Left cardiac atrium (tissue), 4 donors: ENCODE measurements around the gene TCF15. TPM values are rescaled to one million over a fixed set of nuclear protein-coding genes. Genes with fewer than 3 reads are reported as not detected.
"Not testable (repeated sequence)": the region's sequence is repeated elsewhere in the genome, so short reads cannot be mapped to it uniquely, and the experiment has no call there.

Experiments
- ATAC-seq, 2 donors: fragments of 200-7000 bp; cut with Tn5 transposase; one replicate each; pipeline ENCODE4 v1.9.1; 2020; ENCODE audit warnings: mild to moderate bottlenecking in 2 of 2, moderate library complexity in 2 of 2
- DNase-seq: peaks from one replicate; pipeline ENCODE4 v3.0.0-alpha.2; 2020
- intact Hi-C, 2 donors: fragments of 100-400 bp; cut with DNase I; formaldehyde crosslinking; loops; one replicate each; pipeline versions ENCODE4 v1.14.1 to v1.15.1; 2022 to 2023
- total RNA-seq, 2 donors: library from RNA; stranded (reverse); fragmentation: NEBNext Ultra II Directional; extraction: Animal tissue kit (Norgen Biotek cat#: 25700); gene quantifications; one replicate each; pipeline ENCODE4 v1.2.1, GENCODE V29; 2021
- donor health status: DM: no; HTN: yes; CAD: no.
- donor health status: DM: no; HTN: yes; CAD: no; lungs with severe emphysema.
- donor health status: DM: yes; HTN: yes; CAD: no.
- donor health status: Dilated cardiomyopathy.

The TCF15 gene
- total RNA-seq, 2 donors from 2014 or later, result 7.3 to 10.3 TPM

DNA sequence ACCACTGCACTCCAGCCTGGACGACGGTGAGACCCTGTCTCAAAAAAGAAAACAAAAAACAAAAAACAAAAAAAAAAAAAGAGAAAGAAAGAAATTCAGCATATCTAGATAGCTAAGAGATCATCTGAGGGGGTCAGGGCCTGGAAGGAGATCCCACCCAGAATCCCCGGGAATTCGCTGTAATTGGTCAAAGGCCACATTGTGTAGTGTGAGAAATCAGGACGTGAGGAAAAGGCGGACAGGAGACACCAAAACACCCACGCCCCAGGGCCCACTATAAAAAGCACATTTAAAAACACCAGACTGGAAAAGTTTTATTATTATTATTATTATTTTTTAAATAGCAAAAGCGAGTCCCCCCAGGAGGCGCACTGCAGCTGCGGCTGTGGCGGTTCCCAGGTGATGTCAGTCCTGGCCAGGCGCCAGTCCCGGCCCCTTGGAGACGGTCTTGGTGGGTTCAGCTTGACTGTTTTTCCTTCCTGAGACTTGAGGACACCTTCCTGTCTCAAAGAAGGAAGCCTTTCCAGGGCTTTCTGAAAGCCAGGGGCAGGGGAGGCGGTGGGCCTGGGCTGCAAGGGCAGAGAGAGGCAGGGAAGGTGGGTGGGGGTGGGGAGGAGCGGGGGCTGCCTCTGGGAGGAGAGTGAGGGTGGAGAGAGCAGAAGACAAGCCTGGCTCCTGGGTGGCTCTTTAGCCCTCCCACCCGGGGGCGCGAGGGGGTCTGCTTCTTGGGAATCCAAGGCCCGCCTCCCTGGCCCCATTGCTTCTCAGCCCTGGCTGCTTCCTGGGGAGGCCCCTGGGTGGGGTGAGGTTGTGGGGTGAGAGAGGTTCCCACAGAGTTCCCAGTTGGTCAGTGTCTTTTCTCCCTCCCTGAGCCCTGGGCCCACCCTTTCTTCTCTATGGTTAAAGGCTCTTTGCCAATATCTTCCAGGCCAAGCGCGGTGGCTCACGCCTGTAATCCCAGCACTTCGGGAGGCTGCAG, 14.5 kb downstream of the TCF15 start:
- DNase-seq (peak; percentile 61), ATAC-seq (peak; percentile 30 to 63)
- intact Hi-C loops, result no loop called here

DNA sequence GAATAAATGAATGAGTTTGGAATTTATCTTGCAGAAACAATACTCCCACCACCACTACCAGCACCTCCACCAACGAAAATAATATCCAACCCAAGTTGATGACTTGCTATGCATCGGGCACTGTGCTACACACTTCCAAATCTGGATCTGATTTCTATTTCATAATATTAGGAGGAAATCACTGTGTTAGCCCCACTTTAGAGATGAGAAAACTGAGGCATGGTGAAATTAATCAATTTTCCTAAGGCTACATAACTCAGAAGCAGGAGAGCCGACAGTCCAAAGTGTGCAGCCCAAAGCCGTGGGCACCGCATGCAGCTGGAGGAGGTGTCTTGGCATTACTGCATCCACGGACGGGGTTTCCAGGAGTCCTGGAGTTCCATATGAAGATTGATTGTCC, 17.6 kb downstream of the TCF15 start:
- intact Hi-C loops, result no loop called here
- ATAC-seq, result no peak

DNA sequence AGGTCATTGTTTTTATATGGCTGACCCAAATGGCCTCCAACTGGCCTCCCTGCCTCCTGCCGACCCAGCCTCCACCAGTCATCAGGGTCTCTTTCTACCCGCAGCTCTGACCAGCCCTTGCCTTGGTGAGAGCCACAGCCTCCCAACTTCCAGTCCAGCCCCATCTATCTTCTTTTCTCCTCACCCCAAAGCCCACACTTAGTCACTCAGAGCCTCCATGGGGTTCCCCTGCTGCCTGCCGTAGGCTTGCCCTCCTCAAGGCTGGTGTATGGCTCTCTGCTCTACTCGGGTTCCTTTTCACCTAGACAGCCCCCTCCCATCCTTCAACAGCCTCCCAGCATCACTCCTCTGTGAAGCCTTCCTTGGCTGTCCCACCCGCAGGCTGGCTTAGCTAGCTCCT, 18.2 kb downstream of the TCF15 start:
- intact Hi-C loops, result no loop called here
- DNase-seq, result no peak
- no peak for ATAC-seq

More for the DNA sequence above, 17.6 kb downstream of the TCF15 start:
- DNase-seq, result no peak

DNA sequence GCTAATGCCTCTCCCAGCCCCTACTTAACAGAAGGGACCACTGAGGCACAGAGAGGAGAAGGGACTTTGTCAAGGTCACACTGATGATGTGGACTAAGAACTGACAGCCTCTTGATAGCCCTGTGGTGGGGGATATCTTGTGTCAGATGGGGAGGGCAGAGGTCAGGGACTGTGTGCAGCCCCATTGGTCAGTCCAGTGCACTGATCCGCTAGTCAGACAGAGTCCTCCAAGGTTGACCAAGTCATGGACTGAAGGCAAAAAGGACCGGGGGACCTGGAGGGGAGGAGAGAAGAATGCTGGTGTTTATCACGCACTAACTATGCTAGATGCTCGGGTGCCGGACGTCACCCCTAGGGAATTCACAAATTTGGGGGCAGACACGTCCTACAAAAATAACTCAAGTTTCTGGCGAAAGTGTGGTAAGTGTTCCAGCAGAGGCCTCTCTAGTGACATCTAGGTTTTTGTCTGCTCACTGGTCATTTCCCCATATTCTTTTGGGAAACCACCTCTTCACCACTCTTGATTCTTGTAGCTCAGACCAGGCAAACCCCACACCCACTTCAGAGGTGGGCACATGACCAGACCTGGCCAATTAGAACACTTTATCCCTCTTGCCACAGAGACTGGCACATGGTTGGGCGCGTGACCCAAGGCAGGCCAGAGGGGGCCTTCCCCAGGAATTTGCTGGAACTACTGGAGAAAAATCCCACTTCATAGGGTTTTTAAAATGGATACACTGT, 21.0 kb downstream of the TCF15 start:
- DNase-seq, result no peak
- no peak for ATAC-seq
- intact Hi-C loops, result no loop called here

DNA sequence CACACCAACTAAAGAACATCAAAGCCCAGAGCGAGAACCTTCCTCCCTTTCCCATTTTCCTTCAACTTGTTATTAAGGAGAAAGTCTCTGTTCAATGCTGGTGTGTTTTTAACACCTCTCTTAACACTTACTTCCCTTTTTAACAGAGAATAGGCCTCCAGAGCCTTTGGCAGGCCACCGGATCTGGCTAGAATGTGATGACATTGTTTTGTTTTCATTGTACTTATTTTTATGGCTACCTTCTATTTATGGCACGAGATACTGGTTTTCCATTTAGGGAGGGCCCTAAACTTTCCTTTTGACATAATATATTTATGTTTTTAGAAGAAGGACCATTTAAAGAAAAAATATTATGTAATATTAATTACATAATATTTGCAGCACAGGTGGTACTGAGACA, 21.6 kb downstream of the TCF15 start:
- intact Hi-C loops, result no loop called here
- DNase-seq (no peak), ATAC-seq (no peak)

DNA sequence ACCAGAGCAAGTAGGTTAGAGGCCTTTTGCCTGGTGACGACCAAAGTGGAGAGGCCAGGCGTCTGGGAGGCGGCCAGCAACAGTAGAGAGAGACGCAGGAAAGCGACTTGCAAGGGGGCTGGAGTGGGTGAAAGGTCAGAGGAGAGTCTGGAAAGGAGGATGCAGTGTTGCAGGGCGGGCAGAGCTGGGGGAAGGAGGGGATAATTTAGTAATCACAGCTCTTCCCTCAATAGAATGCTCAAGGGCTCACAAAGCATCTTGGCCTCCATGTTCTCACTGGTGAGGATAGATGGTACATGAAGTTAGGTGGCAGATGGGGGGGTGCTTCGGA, 25.2 kb downstream of the TCF15 start:
- intact Hi-C loops, result no loop called here
- ATAC-seq (no peak), DNase-seq (no peak)

DNA sequence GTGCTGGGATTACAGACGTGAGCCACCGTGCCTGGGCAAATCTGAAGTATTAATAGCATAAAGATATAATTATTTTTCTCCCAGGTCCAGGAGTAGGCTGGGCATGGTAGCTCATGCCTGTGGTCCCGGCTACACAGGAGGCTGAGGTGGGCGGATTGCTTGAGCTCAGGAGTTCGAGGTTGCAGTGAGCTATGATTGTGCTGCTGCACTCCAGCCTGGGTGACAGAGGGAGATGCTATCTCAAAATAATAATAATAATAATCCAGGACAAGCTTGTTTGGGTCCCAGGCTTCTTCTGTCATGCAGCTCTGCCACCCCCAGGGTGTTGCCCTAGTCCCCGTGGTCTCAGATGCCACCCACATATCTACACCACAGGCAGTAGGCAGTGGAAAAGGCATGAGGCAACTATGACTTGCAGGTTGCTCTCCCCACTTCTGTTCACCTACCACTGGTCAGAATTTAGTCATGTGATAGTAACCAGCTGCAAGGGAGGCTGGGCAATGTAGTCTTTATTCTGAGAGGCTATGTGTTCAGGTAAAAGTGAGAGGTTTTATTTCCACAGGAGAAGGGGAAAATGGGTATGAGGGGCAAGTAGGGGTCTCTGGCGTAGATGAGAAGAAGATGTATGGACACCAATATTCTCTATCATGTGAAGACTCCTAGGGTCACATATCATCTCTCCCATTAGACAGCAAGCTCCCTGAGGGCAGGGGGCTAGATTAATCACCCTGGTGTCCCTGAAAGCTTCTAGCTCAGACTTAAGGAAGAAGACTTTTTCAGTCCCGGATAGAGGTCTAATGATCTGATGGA, 25.7 kb downstream of the TCF15 start:
- ATAC-seq (no peak), DNase-seq (no peak)
- intact Hi-C loops, result no loop called here

DNA sequence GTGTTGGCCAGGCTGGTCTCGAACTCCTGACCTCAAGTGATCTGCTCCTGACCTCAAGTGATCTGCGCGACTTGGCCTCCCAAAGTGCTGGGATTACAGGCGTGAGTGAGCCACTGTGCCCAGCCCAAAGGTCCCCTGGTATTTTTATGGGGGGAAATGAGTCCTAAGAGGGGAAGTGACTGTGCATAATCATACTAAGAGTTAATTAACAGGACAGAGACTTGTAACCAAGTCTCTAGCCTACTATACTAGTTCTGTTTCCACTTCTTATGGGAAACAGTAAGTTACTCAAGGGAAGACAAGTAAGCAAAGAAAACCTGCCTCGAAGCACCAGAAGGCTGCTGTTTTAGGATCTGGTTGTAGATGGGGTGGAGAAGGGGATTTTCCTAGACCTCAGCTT, 27.9 kb downstream of the TCF15 start:
- intact Hi-C loops, result no loop called here
- no peak for DNase-seq
- ATAC-seq, result no peak

DNA sequence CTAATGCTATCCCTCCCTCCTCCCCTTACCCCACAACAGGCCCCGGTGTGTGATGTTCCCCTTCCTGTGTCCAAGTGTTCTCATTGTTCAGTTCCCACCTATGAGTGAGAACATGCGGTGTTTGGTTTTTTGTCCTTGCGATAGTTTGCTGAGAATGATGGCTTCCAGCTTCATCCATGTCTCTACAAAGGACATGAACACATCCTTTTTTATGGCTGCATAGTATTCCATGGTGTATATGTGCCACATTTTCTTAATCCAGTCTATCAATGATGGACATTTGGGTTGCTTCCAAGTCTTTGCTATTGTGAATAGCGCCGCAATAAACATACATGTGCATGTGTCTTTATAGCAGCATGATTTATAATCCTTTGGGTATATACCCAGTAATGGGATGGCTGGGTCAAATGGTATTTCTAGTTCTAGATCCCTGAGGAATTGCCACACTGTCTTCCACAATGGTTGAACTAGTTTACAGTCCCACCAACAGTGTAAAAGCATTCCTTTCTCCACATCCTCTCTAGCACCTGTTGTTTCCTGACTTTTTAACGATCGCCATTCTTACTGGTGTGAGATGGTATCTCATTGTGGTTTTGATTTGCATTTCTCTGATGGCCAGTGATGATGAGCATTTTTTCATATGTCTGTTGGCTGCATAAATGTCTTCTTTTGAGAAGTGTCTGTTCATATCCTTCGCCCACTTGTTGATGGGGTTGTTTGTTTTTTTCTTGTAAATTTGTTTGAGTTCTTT, 31.0 kb downstream of the TCF15 start:
- DNase-seq, ATAC-seq, intact Hi-C loops: not testable (repeated sequence)

DNA sequence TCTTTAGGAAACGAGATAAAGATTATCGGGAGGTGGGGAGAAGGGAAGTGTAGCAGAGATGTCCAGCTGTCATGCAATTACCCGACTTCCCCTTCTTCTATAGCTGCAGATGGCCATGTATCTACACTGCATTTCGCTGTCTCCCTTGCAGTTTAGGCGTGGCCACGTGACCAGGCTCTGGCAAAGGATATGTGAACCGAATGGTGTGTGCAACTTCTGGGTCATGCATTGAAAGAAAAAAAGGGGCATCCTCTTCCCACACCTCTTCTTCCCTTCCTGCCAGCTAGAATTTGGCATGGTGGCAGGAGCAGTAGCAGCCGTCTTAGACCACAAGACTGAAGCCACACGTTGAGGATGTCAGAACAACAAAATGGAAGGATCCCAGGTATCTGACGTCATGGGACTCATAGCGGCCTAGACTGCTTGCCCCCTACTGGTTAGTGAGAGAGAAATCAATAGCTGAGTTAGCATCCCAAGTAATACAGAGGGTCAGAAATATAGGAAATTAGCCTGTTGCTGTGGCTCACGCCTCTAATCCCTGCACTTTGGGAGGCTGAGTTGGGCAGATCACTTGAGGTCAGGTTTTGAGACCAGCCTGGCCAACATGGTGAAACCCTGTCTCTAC, 32.8 kb downstream of the TCF15 start:
- no peak for ATAC-seq
- no peak for DNase-seq
- intact Hi-C loops, result no loop called here

DNA sequence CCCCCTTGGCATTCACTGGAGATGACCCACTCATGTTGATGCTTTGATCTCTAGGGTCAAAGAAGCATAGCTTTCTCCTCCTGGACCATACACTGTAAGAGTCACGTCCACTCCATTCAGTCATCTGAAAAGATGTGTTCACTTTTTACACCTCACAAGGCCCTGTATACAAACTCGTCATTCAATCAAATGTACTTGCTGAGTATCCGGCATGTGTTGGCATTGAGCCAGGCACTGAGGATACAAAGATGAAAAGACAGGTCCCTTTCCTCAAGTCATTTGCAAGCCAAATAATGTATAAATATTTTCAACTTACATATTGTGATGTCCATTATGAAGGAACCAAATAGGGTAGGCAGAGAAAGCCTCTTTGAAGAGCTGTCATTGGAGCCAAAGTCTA, 34.0 kb downstream of the TCF15 start:
- ATAC-seq (no peak), DNase-seq (peak; percentile 33)
- intact Hi-C loops, result no loop called here

DNA sequence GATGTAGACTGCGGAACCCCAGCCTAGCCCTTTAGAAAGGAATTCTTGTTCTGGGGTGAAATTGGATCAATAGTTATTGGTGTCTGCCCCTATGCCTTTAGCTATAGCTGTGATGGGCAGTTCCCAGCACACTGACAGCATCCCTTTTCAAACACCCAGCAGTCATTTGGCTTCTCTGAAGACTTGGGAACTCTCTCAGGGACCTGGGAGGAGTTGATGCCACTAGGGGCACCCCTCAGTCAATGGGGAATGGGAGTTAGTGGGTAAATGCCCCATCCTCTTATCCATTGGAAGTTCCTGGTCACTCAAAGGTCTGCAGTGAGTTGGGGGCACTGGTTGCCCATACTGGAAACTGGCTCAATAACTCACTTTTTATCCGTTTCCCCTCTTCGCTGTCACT, 34.9 kb downstream of the TCF15 start:
- intact Hi-C loops, result no loop called here
- no peak for DNase-seq
- no peak for ATAC-seq

DNA sequence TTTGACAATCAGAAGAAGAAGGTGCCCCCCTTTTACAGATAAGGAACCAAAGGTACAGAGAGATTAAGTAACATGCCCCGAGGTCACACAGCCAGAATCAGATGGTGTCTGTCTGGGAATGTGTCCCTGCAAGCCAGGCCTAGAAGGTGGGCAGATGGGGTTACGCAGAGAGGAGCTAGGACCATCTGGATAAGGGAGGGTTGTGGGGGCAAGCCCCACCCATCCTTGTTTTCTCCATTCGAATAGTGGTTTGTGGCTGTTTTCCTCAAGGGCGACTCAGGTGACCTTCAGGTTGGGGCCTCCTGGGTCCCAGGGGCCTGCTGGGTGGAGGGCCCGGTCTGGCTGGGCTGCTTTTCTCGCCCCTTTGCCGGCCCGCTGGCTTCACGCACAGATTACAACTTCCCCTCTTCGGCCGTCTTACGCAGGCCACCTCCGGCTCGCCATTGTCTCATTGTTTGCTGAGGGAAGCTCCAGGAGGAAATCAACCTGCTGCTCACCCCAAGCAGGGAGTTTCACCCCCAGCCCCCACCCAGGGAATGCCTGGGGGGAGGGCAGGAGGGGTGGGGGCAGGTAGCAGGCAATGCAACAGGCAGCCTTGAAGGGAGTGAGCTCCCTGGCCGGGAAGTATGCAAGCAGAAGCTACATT, 35.7 kb downstream of the TCF15 start:
- ATAC-seq (peak; percentile 23 to 33), DNase-seq (peak; percentile 49)
- intact Hi-C loops, result loop anchor here in 1 of 2 donors (5.0 kb wide), 1 partner anchor 33 kb away; no protein-coding TSS in a partner anchor

DNA sequence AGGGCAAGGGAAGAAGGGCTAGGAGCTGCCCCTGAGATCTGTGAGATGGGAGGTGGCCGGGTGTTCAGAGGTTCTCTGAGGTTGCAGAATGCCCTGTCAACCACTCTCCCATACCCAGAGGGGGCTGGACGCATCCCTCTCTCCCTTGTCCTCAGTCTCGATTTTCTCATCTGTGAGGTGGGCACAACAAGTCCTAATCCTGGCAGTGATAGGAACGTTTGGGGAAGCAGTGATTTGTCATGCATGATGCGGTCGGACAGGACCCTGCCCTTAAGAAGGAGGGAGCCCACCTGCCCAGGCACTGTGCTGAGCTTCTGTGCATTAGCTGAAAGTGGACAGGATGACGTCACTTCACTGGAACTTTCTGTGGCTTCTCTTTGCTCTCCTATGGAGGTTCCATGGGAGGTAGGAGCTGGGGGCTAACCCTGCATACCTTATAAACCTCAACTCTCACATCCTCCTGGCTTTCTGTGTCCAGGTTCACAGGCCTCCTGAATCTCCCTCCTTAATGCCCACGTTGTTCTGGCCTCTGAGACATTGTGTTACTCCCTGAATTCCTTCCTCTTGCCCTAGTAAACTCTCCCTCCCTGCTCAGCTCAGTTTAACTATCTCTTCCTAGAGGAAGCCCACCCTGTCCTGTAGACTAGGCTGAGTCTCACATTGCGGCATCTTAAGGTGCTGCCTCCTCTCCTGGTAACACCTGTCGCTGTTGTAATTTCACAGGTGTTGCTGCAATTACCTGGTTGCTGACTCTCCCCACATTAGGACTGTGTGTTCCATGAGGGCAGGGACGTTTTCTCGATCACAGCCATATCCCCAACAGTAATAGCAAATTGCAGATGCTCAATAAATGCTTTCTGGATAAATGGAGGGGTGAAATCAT, 36.5 kb downstream of the TCF15 start:
- intact Hi-C loops, result loop anchor here in 1 of 2 donors (5.0 kb wide), 1 partner anchor 34 kb away; no protein-coding TSS in a partner anchor
- no peak for ATAC-seq
- DNase-seq, result no peak

DNA sequence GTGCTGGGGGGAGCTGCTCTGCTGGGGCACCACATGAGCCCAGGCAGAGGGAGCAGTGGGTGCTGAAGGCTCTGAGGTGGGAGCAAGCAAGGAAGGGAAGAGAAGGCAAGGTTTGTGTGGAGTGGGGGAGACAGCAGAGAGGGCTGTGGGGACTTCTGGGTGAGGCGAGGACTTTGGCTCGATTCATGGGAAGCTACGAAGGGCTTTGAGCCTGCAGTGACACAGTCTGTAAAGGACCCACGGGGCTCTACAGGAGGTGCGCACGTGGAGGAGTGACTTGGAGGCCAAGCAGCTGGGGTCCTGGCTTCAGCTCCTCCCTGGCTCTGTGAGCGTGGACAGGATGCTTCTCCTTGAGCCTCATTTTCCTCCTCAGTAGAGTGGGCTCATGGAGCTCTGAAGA, 37.4 kb downstream of the TCF15 start:
- intact Hi-C loops, result loop anchor here in 1 of 2 donors (5.0 kb wide), 1 partner anchor 35 kb away; no protein-coding TSS in a partner anchor
- DNase-seq (no peak), ATAC-seq (no peak)

DNA sequence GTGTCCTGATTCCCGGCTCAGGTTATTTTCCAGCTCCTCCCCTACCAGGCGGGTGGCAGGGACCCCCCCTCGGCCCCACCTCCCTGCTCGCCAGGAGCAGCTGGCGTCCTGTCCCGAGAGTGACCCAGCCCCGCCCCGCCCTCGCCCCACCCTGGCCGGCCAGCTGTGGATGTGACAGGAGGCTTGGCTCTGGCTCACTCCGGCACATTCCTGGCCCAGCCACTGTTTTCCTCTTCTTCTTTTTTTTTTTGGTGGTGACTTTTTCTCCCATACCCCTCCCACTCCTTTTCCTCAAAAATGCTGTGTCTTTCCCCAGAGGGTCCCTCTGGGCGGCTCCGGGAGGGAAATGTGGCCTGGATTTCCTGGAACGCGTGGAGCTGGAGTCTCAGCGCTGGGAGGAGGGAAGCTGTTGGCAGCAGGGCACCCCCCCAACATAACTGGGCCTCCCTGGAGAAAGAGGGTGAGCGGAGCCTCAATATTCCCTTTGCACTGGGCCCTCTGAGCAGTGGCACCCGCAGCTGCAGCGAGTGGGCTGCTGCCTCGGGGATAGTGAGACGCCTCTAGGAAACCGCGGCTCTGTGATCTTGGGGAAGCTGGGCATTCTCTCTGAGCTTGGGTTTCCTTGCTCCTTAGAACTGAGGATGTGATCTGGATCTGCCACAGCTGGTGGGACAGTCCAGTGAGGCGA, 38.2 kb downstream of the TCF15 start:
- DNase-seq (peak; percentile 75), ATAC-seq (peak; percentile 75 to 83)
- intact Hi-C loops, result loop anchor here in 1 of 2 donors (5.0 kb wide), 1 partner anchor 35 kb away; no protein-coding TSS in a partner anchor
